Germinal center (tissue), 1 donor: ENCODE measurements around the gene PLEKHA4.
A peak's percentile ranks its signal among the peaks of the same experiment; 100 is the strongest.
"Not testable (repeated sequence)": the region's sequence is repeated elsewhere in the genome, so short reads cannot be mapped to it uniquely, and the experiment has no call there.

Experiments
- DNase-seq: peaks from one replicate; pipeline ENCODE4 v3.0.0; 2012; ENCODE audit warnings: mixed read lengths, low spot score

Gene PLEKHA4

GRCh38 chr19:48889496-48889895 is 21.1 kb upstream of the PLEKHA4 start:
- DNase-seq, result not testable (repeated sequence)

- DNase-seq, result no peak
Measured at GRCh38 chr19:48887861-48888612, 19.6 kb upstream of the PLEKHA4 start.

DNA sequence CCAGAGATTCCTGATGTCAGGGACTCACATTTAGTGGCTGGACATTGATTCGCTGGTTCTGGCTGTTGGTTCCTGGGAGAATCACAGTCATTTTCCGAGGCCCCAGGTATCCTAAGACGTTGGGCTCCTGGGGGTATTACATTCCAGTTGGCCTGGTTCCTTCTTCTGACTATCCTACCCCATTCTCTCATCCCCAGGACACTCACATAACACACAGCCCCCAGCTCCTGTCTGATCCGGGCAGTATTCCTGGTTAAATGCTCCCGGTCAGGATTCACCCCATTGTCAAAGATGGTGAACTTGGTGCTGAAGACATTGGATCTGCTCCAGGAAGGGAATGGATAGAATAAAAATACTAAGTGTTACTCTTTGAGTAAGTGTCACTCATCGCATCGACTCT is 15.3 kb upstream of the PLEKHA4 start:
- DNase-seq, result no peak

- DNase-seq, result no peak
Measured at GRCh38 chr19:48881741-48882657, 13.6 kb upstream of the PLEKHA4 start.

DNA sequence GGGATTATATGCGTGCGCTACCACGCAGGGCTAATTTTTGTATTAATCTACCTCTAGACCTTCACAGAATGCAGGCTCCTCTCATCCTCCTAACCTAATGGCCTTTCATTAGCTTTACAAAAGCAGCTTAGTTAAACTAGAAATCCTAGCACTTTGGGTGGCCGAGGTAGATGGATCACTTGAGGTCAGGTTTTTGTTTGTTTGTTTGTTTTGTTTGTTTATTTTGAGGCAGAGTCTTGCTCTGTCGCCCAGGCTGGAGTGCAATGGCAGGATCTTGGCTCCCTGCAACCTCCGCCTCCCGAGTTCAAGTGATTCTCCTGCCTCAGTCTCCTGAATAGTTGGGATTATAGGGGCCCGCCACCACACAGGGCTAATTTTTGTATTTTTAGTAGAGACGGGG is 11.3 kb upstream of the PLEKHA4 start:
- not testable (repeated sequence) for DNase-seq

DNA sequence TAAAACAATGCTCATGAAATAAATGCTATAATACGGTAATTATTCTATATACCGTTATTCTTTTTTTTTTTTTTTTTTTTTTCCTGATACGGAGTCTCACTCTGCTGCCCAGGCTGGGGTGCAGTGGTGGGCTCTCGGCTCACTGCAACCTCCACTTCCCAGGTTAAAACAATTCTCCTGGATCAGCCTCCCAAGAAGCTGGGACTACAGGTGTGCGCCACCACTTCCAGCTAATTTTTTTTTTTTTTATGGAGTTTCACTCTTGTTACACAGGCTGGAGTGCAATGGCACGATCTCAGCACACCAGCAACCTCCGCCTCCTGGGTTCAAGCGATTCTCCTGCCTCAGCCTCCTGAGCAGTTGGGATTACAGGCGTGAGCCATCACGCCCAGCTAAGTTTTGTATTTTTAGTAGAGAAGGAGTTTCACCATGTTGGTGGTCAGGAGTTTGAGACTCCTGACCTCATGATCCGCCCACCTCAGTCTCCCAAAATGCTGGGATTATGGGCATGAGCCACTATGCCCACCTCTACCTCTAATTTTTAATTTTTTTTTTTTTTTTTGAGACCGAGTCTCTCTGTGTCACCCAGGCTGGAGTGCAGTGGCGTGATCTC is 10.7 kb upstream of the PLEKHA4 start:
- DNase-seq, result no peak

- no peak for DNase-seq
Measured at GRCh38 chr19:48878196-48879024, 10.0 kb upstream of the PLEKHA4 start.

DNA sequence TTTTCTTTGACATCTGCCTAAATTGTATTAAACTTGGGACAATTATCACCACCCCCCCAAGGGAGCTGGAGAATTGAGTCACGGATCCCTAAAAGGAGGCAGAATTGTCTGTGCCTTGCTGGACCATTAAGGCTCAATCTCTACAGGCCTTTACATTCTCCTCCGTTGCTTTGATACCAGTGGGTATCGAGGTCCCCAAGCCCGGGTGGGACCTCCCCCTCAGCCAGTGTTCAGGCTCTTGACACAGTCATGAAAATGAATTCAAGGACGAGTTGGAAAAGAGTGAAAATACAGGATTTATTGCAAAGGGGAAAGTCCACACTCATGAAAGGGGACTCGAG is 9.4 kb upstream of the PLEKHA4 start:
- no peak for DNase-seq

DNA sequence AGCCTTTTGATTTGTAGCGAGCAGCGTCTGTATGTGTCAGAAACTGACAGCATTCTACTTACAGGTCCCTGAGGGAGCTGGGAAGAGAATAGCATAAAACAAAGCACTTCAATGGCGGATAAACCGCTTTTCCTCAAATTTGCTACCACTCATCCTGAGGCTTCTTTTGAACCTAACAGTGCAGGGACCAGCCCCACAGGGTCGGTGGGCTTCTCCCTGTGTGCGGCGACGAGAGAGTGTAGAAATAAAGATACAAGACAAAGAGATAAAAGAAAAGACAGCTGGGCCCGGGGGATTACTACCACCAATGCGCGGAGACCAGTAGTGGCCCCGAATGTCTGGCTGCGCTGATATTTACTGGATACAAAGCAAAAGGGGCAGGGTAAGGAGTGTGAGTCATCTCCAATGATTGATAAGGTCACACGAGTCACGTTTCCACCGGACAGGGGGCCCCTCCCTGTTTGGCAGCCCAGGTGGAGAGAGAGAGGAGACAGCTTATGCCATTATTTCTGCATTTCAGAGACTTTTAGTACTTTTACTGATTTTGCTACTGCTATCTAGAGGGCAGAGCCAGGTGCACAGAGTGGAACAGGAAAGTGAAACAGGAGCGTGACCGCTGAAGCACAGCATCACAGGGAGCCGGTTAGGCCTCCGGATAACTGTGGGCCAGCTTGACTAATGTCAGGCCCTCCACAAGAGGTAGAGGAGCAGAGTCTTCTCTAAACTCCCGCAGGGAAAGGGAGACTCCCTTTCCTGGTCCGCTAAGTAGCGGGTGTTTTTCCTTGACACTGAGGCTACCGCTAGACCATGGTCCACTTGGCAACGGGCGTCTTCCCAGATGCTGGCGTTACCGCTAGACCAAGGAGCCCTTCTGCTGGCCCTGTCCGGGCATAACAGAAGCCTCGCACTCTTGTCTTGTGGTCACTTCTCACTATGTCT is 7.9 kb upstream of the PLEKHA4 start:
- not testable (repeated sequence) for DNase-seq

DNA sequence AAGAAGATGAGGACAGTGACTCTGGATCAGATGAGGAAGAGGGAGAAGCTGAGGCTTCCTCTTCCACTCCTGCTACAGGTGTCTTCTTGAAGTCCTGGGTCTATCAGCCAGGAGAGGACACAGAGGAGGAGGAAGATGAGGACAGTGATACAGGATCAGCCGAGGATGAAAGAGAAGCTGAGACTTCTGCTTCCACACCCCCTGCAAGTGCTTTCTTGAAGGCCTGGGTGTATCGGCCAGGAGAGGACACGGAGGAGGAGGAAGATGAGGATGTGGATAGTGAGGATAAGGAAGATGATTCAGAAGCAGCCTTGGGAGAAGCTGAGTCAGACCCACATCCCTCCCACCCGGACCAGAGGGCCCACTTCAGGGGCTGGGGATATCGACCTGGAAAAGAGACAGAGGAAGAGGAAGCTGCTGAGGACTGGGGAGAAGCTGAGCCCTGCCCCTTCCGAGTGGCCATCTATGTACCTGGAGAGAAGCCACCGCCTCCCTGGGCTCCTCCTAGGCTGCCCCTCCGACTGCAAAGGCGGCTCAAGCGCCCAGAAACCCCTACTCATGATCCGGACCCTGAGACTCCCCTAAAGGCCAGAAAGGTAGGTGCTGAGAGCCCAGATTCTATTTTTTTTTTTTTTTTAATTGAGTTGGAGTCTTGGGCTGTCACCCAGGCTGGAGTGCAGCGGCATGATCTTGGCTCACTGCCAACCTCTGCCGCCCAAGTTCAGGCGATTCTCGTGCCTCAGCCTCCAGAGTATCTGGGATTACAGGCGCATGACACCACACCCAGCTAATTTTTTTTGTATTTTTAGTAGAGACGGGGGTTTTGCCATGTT is 6.1 kb upstream of the PLEKHA4 start:
- peak; percentile 18 for DNase-seq

- DNase-seq, result peak; percentile 31
Measured at GRCh38 chr19:48873476-48874302, 5.3 kb upstream of the PLEKHA4 start.

- DNase-seq, result peak; percentile 81
Measured at GRCh38 chr19:48872884-48873475, 4.6 kb upstream of the PLEKHA4 start.

- DNase-seq, result peak; percentile 96
Measured at GRCh38 chr19:48872182-48872883, 3.9 kb upstream of the PLEKHA4 start, which contains the start of gene PPP1R15A. Gene PPP1R15A, plus strand, starts transcription at chr19:48872421. Its CDS starts 813 bp downstream, at chr19:48873234.

DNA sequence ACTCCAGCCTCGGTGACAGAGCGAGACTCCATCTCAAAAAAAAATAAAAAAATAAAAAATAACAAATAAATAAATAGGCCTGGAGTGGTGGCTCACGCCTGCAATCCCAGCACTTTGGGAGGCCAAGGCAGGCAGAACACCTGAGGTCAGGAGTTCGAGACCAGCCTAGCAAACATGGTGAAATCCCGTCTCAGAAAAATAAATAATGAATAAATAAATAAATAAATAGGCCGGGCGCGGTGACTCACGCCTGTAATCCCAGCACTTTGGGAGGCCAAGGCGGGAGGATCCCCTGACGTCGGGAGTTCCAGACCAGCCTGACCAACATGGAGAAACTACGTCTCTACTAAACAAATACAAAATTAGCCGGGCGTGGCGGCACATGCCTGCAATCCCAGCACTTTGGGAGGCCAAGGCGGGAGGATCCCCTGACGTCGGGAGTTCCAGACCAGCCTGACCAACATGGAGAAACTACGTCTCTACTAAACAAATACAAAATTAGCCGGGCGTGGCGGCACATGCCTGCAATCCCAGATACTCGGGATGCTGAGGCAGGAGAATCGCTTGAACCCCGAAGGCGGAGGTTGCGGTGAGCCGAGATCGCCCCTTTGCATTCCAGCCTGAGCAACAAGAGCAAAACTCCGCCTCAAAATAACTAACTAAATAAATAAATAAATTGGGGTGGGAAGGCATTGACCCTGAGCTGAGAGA is 3.2 kb upstream of the PLEKHA4 start:
- not testable (repeated sequence) for DNase-seq

DNA sequence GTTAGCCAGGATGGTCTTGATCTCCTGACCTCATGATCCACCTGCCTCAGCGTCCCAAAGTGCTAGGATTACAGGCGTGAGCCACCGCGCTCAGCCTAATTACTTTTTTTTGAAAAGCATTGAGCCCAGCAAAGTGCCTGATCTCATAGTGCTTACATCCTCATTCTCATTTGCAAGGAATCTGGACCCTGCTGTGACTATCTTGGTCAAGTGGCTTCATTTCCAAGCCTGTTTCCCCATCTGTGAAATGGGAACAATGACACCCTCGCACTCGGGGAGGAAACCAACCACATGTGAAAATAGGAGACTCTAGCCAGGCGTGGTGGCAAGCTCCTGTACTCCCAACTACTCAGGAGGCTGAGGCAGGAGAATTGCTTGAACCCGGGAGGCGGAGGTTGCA is 1.6 kb upstream of the PLEKHA4 start:
- DNase-seq, result no peak

DNA sequence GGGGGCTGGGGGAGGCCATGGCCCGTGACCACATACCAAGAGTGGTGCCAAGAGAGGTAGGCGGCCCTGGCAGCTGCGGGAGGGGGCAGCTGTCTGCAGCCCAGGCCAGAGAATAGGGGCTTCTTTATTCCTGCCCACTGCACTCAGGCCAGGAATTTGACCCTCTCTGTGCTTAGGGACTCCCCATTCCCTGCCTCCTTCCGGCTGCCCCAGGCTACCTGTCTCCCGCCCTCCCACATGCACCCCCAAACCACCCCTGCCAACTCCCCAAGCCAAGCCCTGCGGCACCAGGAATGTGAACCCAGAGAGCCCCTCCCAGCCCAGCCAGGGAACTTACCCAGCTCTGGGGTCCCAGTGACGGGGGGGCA is 687 bp downstream of the PLEKHA4 start:
- no peak for DNase-seq

GRCh38 chr19:48867123-48867745 is 1.2 kb downstream of the PLEKHA4 start:
- DNase-seq, result no peak
